K562 (cell line): Measurements from ENCODE around the gene CCNL2. TPM values are rescaled to one million over a fixed set of nuclear protein-coding genes. Genes with fewer than 3 reads are reported as not detected.
A peak's percentile ranks its signal among the peaks of the same experiment; 100 is the strongest.

Experiments
- BCOR ChIP-seq: fragments of 450-650 bp; IDR thresholded peaks from 2 replicates; pipeline ENCODE4 v1.6.1; 2016
- CBX8 ChIP-seq: fragments of 200-600 bp; sonication (generic); IDR thresholded peaks from 2 replicates; pipeline ENCODE4 v1.6.1; 2012; ENCODE audit warnings: borderline replicate concordance, mixed run types, low read depth, mild to moderate bottlenecking, moderate library complexity, mixed read lengths, low read length, control low read depth, inconsistent platforms; ENCODE audit not compliant: poor library complexity, severe bottlenecking; ENCODE audit errors: extremely low read depth
- GTF2E2 ChIP-seq: fragments of 200-800 bp; sonication (Bioruptor generic); IDR thresholded peaks from 2 replicates; pipeline ENCODE4 v1.6.1; 2016; ENCODE audit warnings: missing genetic modification characterization, missing compliant biosample characterization
- HDAC1 ChIP-seq, 2 experiments: fragments of 450-650 bp; IDR thresholded peaks; 2 replicates each; pipeline ENCODE4 v1.6.1; 2016 to 2017; ENCODE audit warnings: inconsistent platforms in 1 of 2, mild to moderate bottlenecking in 1 of 2, moderate library complexity in 1 of 2
- KLF6 ChIP-seq: fragments of 250-450 bp; sonication (Bioruptor Pico); IDR thresholded peaks from 2 replicates; pipeline ENCODE4 v1.4.0; 2020; ENCODE audit warnings: mild to moderate bottlenecking, moderate library complexity, borderline replicate concordance
- NELFE ChIP-seq: IDR thresholded peaks from 2 replicates; pipeline ENCODE4 v1.6.1; 2011; ENCODE audit warnings: mild to moderate bottlenecking; ENCODE audit not compliant: insufficient read depth, insufficient read length
- NFATC3 ChIP-seq: fragments of 450-650 bp; IDR thresholded peaks from 2 replicates; pipeline ENCODE4 v1.6.1; 2017; ENCODE audit warnings: mild to moderate bottlenecking
- POLR2AphosphoS2 ChIP-seq: IDR thresholded peaks from 2 replicates; pipeline ENCODE4 v1.6.1; 2012; ENCODE audit warnings: low read length, improper control_type of control experiment
- SAFB ChIP-seq: fragments of 200-400 bp; formaldehyde crosslinking; IDR thresholded peaks from 2 replicates; pipeline ENCODE4 v1.6.1; 2017; ENCODE audit warnings: low read depth, low read length, borderline replicate concordance
- SMARCA4 ChIP-seq: fragments of 450-650 bp; IDR thresholded peaks from 2 replicates; pipeline ENCODE4 v1.6.1; 2016
- SRSF3 ChIP-seq: fragments of 200-400 bp; formaldehyde crosslinking; IDR thresholded peaks from 2 replicates; pipeline ENCODE4 v1.6.1; 2016; ENCODE audit warnings: mild to moderate bottlenecking, low read length, moderate library complexity; ENCODE audit not compliant: insufficient read depth
- TCFL5 ChIP-seq: fragments of 250-450 bp; sonication (Bioruptor Pico); conservative IDR thresholded peaks from 2 replicates; pipeline ENCODE4 v1.6.1; 2021; ENCODE audit warnings: mild to moderate bottlenecking, moderate library complexity, matching md5 sums
- ZNF282 ChIP-seq: sonication (generic); formaldehyde crosslinking; IDR thresholded peaks from 2 replicates; pipeline ENCODE4 v1.8.1; 2023; ENCODE audit warnings: missing genetic modification reagents
- ZNF644 ChIP-seq: fragments of 200-800 bp; sonication (Bioruptor generic); IDR thresholded peaks from 2 replicates; pipeline ENCODE4 v1.6.1; 2016; ENCODE audit warnings: low read depth, missing genetic modification characterization, missing compliant biosample characterization
- polyA plus RNA-seq, 8 experiments: library from polyadenylated mRNA; depleted of rRNA in 4 of 8; stranded (reverse) in 5 of 8; unstranded in 3 of 8; fragments of >200 nt; fragmentation: Nextera tagmentation in 2 of 8; fragmentation: Illumina TruSeq in 1 of 8; extraction: Ambion mirVana in 2 of 8; extraction: Trizol in 1 of 8; gene quantifications; 2 replicates each; pipeline versions ENCODE4 v1.2.1 to v1.2.3, GENCODE V29; 2011 to 2014; ENCODE audit warnings: inconsistent platforms in 1 of 8, missing spikeins in 1 of 8
- total RNA-seq, 7 experiments: library from RNA; depleted of rRNA in 6 of 7; stranded (reverse); fragments of >200 nt in 6 of 7; fragmentation: Illumina TruSeq in 2 of 7; extraction: Trizol in 2 of 7; gene quantifications; 2 replicates each; pipeline versions ENCODE4 v1.2.1 to v1.2.3, GENCODE V29; 2011 to 2021; ENCODE audit warnings: low replicate concordance in 1 of 7
- TF ChIP-seq, protein P1 (sequence below): sonication (generic); formaldehyde crosslinking; IDR thresholded peaks from 2 replicates; pipeline ENCODE4 v1.8.0; 2023; ENCODE audit warnings: mild to moderate bottlenecking, missing genetic modification reagents
- TF ChIP-seq, protein P2 (sequence below): IDR thresholded peaks from 2 replicates; pipeline ENCODE4 v1.6.1; 2014; ENCODE audit warnings: antibody characterized with exemption
- TF ChIP-seq, protein P3 (sequence below): fragments of 250-450 bp; sonication (Bioruptor Pico); IDR thresholded peaks from 2 replicates; pipeline ENCODE4 v1.4.0; 2020; ENCODE audit warnings: mild to moderate bottlenecking, moderate library complexity, borderline replicate concordance
- TF ChIP-seq, protein P4 (sequence below): fragments of 250-450 bp; sonication (Bioruptor Pico); IDR thresholded peaks from 2 replicates; pipeline ENCODE4 v1.5.0; 2021
- TF ChIP-seq, protein P5 (sequence below): sonication (generic); formaldehyde crosslinking; IDR thresholded peaks from 2 replicates; pipeline ENCODE4 v1.8.1; 2023; ENCODE audit warnings: mild to moderate bottlenecking, missing genetic modification reagents
- TF ChIP-seq, protein P6 (sequence below), 2 experiments: fragments of 450-650 bp; IDR thresholded peaks; 2 replicates each; pipeline ENCODE4 v1.6.1; 2016

CCNL2 gene
- total and polyA plus RNA-seq, 9 of the 15 experiments (the other 6 are each of a cell fraction or from before 2014, with no cell fraction given): 2.8 to 287 (median 94.5) TPM

DNA sequence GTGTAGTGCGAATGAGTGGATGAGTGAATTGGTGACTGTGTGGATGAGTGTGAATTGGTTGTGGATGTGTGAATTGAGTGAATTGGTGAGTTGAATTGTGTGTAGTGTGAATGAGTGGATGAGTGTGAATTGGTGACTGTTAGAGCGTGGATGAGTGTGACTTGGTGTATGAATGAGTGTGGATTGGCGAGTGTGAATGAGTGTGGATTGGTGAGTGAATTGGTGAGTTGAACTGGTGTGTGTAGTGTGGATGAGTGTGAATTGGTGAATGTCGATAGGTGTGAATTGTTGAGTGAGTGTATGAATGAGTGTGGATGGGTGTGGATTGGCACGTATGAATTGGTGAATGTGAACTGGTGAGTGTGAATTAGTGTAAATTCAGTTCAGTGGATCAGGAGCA, 31.8 kb downstream of the CCNL2 start (continued):
- TF ChIP-seq, protein P1, sequence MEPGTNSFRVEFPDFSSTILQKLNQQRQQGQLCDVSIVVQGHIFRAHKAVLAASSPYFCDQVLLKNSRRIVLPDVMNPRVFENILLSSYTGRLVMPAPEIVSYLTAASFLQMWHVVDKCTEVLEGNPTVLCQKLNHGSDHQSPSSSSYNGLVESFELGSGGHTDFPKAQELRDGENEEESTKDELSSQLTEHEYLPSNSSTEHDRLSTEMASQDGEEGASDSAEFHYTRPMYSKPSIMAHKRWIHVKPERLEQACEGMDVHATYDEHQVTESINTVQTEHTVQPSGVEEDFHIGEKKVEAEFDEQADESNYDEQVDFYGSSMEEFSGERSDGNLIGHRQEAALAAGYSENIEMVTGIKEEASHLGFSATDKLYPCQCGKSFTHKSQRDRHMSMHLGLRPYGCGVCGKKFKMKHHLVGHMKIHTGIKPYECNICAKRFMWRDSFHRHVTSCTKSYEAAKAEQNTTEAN: peak; percentile 99
- TF ChIP-seq, protein P2, sequence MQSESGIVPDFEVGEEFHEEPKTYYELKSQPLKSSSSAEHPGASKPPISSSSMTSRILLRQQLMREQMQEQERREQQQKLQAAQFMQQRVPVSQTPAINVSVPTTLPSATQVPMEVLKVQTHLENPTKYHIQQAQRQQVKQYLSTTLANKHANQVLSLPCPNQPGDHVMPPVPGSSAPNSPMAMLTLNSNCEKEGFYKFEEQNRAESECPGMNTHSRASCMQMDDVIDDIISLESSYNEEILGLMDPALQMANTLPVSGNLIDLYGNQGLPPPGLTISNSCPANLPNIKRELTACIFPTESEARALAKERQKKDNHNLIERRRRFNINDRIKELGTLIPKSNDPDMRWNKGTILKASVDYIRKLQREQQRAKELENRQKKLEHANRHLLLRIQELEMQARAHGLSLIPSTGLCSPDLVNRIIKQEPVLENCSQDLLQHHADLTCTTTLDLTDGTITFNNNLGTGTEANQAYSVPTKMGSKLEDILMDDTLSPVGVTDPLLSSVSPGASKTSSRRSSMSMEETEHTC: no peak
- TF ChIP-seq CBX8 (no peak), ZNF282 (CRISPR knock-in tag) (no peak), NELFE (no peak), BCOR (0 out of 2 replicates have a peak, but pooled peaks have one; percentile 19), HDAC1 (IDR thresholded peaks at IDR 0.05) (0 out of 4 replicates have a peak, but pooled peaks of 1 of the 2 experiments have one; percentile 36), ZNF644 (tag) (no peak), SRSF3 (no peak), SMARCA4 (no peak), KLF6 (CRISPR knock-in tag) (no peak), GTF2E2 (tag) (no peak), SAFB (no peak), NFATC3 (no peak), POLR2AphosphoS2 (no peak), TCFL5 (CRISPR knock-in tag) (no peak)
- TF ChIP-seq, protein P3, sequence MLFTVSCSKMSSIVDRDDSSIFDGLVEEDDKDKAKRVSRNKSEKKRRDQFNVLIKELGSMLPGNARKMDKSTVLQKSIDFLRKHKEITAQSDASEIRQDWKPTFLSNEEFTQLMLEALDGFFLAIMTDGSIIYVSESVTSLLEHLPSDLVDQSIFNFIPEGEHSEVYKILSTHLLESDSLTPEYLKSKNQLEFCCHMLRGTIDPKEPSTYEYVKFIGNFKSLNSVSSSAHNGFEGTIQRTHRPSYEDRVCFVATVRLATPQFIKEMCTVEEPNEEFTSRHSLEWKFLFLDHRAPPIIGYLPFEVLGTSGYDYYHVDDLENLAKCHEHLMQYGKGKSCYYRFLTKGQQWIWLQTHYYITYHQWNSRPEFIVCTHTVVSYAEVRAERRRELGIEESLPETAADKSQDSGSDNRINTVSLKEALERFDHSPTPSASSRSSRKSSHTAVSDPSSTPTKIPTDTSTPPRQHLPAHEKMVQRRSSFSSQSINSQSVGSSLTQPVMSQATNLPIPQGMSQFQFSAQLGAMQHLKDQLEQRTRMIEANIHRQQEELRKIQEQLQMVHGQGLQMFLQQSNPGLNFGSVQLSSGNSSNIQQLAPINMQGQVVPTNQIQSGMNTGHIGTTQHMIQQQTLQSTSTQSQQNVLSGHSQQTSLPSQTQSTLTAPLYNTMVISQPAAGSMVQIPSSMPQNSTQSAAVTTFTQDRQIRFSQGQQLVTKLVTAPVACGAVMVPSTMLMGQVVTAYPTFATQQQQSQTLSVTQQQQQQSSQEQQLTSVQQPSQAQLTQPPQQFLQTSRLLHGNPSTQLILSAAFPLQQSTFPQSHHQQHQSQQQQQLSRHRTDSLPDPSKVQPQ: no peak
- TF ChIP-seq, protein P4, sequence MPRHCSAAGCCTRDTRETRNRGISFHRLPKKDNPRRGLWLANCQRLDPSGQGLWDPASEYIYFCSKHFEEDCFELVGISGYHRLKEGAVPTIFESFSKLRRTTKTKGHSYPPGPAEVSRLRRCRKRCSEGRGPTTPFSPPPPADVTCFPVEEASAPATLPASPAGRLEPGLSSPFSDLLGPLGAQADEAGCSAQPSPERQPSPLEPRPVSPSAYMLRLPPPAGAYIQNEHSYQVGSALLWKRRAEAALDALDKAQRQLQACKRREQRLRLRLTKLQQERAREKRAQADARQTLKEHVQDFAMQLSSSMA (CRISPR knock-in tag): no peak
- TF ChIP-seq, protein P5, sequence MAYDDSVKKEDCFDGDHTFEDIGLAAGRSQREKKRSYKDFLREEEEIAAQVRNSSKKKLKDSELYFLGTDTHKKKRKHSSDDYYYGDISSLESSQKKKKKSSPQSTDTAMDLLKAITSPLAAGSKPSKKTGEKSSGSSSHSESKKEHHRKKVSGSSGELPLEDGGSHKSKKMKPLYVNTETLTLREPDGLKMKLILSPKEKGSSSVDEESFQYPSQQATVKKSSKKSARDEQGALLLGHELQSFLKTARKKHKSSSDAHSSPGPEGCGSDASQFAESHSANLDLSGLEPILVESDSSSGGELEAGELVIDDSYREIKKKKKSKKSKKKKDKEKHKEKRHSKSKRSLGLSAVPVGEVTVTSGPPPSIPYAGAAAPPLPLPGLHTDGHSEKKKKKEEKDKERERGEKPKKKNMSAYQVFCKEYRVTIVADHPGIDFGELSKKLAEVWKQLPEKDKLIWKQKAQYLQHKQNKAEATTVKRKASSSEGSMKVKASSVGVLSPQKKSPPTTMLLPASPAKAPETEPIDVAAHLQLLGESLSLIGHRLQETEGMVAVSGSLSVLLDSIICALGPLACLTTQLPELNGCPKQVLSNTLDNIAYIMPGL (CRISPR knock-in tag): no peak
- TF ChIP-seq, protein P6, sequence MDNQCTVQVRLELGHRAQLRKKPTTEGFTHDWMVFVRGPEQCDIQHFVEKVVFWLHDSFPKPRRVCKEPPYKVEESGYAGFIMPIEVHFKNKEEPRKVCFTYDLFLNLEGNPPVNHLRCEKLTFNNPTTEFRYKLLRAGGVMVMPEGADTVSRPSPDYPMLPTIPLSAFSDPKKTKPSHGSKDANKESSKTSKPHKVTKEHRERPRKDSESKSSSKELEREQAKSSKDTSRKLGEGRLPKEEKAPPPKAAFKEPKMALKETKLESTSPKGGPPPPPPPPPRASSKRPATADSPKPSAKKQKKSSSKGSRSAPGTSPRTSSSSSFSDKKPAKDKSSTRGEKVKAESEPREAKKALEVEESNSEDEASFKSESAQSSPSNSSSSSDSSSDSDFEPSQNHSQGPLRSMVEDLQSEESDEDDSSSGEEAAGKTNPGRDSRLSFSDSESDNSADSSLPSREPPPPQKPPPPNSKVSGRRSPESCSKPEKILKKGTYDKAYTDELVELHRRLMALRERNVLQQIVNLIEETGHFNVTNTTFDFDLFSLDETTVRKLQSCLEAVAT (IDR thresholded peaks at IDR 0.05): 0 out of 4 replicates have a peak, but pooled peaks of 1 of the 2 experiments have one; percentile 29
